ENCODE data around the gene ACTN1. TPM values are rescaled to one million over a fixed set of nuclear protein-coding genes. Genes with fewer than 3 reads are reported as not detected.

ACTN1 gene
- total RNA-seq, 3 donors from 2014 or later: 75.0 to 295 (median 290) TPM

- Histone ChIP-seq H3K27me3 (no peaks in the 10 kb centered on the region), H3K36me3 (no peaks in the 10 kb centered on the region), H3K27ac (peak overlapping the region; percentile 83 to 84), H3K9me3 (no peaks in the 10 kb centered on the region), H3K4me1 (peaks cover 45 to 71% of the 10 kb centered on the region in 2 donors), H3K4me3 (peak overlapping the region in 2 of 3 donors; percentile 9 to 45)
- TF ChIP-seq POLR2AphosphoS5 (IDR thresholded peaks at IDR 0.05) (peak in 1 of 3 donors; percentile 12), POLR2A (IDR thresholded peaks at IDR 0.05) (peak; percentile 13), CTCF (IDR thresholded peaks at IDR 0.05) (no peak)
- DNase-seq (ENCODE audit: low spot score in 2 of 2): no peak
- intact Hi-C loops (cut with DNase I; ENCODE audit: low total_unique reads): loop anchor here (1.0 kb wide), 1 partner anchor 35 kb away; no protein-coding TSS in a partner anchor
Measured at GRCh38 chr14:68952531-68953195, 26.4 kb downstream of the ACTN1 start.

- Histone ChIP-seq H3K27me3 (no peaks in the 10 kb centered on the region), H3K27ac (peak overlapping the region; percentile 83 to 84), H3K36me3 (no peaks in the 10 kb centered on the region), H3K9me3 (no peaks in the 10 kb centered on the region), H3K4me3 (peak overlapping the region in 2 of 3 donors; percentile 9 to 45), H3K4me1 (peaks cover 50 to 71% of the 10 kb centered on the region in 2 donors)
- no peak for TF ChIP-seq POLR2AphosphoS5 (IDR thresholded peaks at IDR 0.05)
- TF ChIP-seq POLR2A (IDR thresholded peaks at IDR 0.05): no peak
- no peak for TF ChIP-seq CTCF (IDR thresholded peaks at IDR 0.05)
- intact Hi-C loops (cut with DNase I; ENCODE audit: low total_unique reads): no loop called here
- no peak for DNase-seq (ENCODE audit: low spot score in 2 of 2)
Measured at GRCh38 chr14:68951800-68952530, 27.1 kb downstream of the ACTN1 start.

- H3K9me3 ChIP-seq: no peaks in the 10 kb centered on the region
- H3K27me3 ChIP-seq: no peaks in the 10 kb centered on the region
- DNase-seq (ENCODE audit: low spot score in 2 of 2): peak; percentile 91
- intact Hi-C loops (cut with DNase I; ENCODE audit: low total_unique reads): no loop called here
- no peak for TF ChIP-seq POLR2A (IDR thresholded peaks at IDR 0.05)
- TF ChIP-seq POLR2AphosphoS5 (IDR thresholded peaks at IDR 0.05): peak; percentile 24 to 82 (median 50)
- TF ChIP-seq CTCF (IDR thresholded peaks at IDR 0.05): no peak
- no peaks in the 10 kb centered on the region for H3K36me3 ChIP-seq
- peaks cover 44 to 75% of the 10 kb centered on the region in 2 donors for H3K4me1 ChIP-seq
- peak overlapping the region in 1 of 3 donors; percentile 45 for H3K4me3 ChIP-seq
- H3K27ac ChIP-seq: peak overlapping the region; percentile 83 to 84
Measured at GRCh38 chr14:68951035-68951797, 27.9 kb downstream of the ACTN1 start.

GRCh38 chr14:68950111-68950510 is 29.0 kb downstream of the ACTN1 start:
- intact Hi-C loops (cut with DNase I; ENCODE audit: low total_unique reads): no loop called here
- Histone ChIP-seq H3K27ac (peak overlapping the region; percentile 83 to 94), H3K9me3 (no peaks in the 10 kb centered on the region), H3K4me3 (no peak overlapping the region), H3K27me3 (no peaks in the 10 kb centered on the region), H3K4me1 (peaks cover 43 to 73% of the 10 kb centered on the region in 2 donors), H3K36me3 (no peaks in the 10 kb centered on the region)
- no peak for DNase-seq (ENCODE audit: low spot score in 2 of 2)
- no peak for TF ChIP-seq POLR2A (IDR thresholded peaks at IDR 0.05)
- TF ChIP-seq CTCF (IDR thresholded peaks at IDR 0.05): no peak
- TF ChIP-seq POLR2AphosphoS5 (IDR thresholded peaks at IDR 0.05): no peak

All from breast epithelium (tissue), 4 donors.